ENCODE measurements around the gene CC2D2A.
"Not testable (repeated sequence)": the region's sequence is repeated elsewhere in the genome, so short reads cannot be mapped to it uniquely, and the experiment has no call there.

Gene CC2D2A

GRCh38 chr4:15470128-15470475, 420 bp downstream of the CC2D2A start:
- DNase-seq, result no peak

GRCh38 chr4:15476396-15476795, 6.7 kb downstream of the CC2D2A start:
- DNase-seq, result no peak

GRCh38 chr4:15478724-15479088, 9.0 kb downstream of the CC2D2A start:
- DNase-seq, result no peak

- no peak for DNase-seq
Observed at GRCh38 chr4:15479089-15479912, 9.6 kb downstream of the CC2D2A start.

DNA sequence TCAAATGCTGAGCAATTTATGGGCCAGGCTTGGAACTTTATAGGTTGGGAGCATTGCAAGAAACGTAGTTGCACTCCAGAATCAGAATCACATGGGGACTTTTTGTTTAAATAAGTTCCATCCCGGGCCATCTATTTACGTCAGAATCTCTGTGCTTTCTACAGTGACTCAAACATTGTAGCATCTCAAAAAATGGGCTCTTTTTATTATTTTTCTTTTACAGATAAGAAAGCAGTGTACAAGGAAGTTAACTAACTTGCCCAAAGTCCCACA, 10.2 kb downstream of the CC2D2A start:
- no peak for DNase-seq

- no peak for DNase-seq
Observed at GRCh38 chr4:15481961-15482745, 12.5 kb downstream of the CC2D2A start.

- DNase-seq, result no peak
Observed at GRCh38 chr4:15482842-15483241, 13.2 kb downstream of the CC2D2A start.

DNA sequence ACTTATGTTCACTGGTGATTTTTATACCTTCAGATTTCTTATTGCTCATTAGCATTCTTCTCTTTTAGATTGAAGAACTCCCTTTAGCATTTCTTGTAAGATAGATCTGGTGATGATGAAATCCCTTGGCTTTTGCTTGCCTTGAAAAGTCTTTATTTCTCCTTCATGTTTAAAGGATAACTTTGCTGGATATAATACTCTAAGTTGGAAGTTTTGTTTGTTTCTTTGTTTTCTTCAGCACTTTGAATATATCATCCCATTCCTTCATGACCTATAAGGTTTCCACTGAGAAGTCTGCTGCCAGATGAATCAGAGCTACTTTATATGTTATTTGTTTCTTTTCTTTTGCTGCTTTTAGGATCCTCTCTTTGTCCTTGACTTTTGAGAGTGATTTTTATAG, 18.5 kb downstream of the CC2D2A start:
- DNase-seq, result no peak

GRCh38 chr4:15488658-15489470, 19.2 kb downstream of the CC2D2A start:
- DNase-seq, result no peak

DNA sequence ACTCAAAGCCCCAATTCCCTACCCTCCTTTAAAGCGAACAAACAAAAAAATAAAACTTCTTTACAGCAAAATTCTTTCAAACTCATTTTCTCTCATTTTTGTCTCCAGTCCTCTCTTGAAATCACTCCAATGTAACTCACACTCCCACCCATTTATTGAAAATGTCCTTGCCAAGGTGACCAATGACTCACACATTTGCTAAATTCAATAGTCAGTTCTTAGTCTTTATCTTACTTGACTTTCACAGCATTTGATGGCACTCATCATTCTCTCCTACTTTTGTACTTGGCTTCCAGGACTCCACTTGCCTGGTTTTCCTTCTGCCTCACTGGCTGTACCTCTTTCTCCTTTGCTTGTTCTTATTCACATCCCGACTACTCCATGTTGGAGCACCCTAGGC, 19.9 kb downstream of the CC2D2A start:
- no peak for DNase-seq

DNA sequence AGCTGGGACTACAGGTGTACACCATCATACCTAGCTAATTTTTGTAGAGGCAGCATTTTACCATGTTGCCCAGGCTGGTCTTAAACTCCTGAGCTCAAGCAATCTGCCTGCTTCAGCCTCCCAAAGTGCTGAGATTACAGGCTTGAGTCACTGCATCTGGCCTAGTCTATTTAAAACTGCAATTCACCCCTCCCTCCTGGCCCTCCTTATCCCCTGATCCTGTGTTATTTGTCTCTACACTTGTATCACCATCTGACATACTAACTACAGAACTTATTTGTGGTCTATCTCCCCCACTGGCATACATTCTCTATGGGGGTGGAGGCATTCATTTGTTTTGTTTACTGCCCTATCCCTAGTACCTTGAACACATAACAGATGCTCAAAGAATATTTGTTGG, 23.7 kb downstream of the CC2D2A start:
- no peak for DNase-seq

DNA sequence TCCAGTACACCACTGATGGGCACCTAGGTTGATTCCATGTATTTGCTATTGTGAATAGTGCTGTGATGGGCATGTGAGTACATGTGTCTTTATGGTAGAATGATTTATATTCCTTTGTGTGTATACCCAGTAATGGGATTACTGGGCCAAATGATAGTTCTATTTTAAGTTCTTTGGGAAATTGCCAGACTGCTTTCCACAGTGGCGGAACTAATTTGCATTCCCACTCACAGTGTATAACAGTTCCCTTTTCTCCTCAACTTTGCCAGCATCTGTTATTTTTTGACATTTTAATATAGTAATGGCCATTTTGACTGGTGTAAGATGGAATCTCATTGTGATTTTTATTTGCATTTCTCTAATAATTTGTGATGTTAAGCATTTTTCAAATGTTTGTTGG, 25.9 kb downstream of the CC2D2A start:
- no peak for DNase-seq

- DNase-seq, result no peak
Observed at GRCh38 chr4:15498356-15498755, 28.7 kb downstream of the CC2D2A start.

- no peak for DNase-seq
Observed at GRCh38 chr4:15500701-15501100, 31.0 kb downstream of the CC2D2A start.

DNA sequence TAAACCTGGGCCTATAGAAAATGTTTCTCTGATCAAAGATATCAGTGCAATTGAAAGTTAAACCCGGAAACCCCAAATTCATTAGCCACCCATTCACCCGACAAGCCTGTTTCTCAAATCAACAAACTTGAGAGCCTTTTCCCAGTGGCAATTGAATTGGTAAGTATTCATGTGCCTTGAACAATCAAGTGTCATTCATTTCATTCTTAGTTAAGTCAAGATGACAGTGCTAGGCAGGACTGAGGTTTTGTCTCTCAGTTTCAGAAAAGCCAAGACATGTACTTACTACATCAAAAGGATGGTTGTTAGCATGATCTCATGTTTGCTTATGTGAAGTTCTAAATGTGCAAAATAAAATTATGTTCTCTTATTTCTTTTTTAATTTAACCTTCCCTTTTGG, 32.3 kb downstream of the CC2D2A start:
- DNase-seq, result no peak

- DNase-seq, result no peak
Observed at GRCh38 chr4:15502384-15502783, 32.7 kb downstream of the CC2D2A start.

- no peak for DNase-seq
Observed at GRCh38 chr4:15504041-15504440, 34.4 kb downstream of the CC2D2A start.

- DNase-seq, result no peak
Observed at GRCh38 chr4:15506464-15506863, 36.8 kb downstream of the CC2D2A start.

- no peak for DNase-seq
Observed at GRCh38 chr4:15507679-15508078, 38.0 kb downstream of the CC2D2A start.

GRCh38 chr4:15510961-15511360, 41.3 kb downstream of the CC2D2A start:
- DNase-seq, result no peak

- no peak for DNase-seq
Observed at GRCh38 chr4:15513545-15513944, 43.9 kb downstream of the CC2D2A start.

DNA sequence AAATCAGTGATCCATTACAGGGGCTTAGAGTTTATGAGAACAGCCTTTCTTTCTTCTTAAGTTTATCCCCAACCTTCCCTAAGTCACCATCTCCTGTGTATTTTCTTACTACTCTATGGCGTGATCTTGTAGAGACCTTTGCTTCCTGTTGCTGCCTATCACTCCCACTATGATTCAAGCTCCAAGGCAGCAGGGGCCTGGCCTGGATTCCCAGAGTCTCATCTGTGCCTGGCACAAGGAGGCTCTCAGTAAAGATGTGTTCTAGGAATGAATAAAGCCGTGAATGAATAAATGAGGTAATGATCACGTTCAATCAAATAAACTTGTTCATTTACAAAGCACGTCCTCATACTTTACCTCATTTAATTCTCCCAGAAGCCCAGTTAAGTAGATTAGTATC, 45.4 kb downstream of the CC2D2A start:
- no peak for DNase-seq

GRCh38 chr4:15516494-15516893, 46.8 kb downstream of the CC2D2A start:
- DNase-seq, result no peak

- not testable (repeated sequence) for DNase-seq
Observed at GRCh38 chr4:15517681-15518080, 48.0 kb downstream of the CC2D2A start.

Data from stimulated activated CD8-positive, alpha-beta memory T cell treated with anti-CD3 and anti-CD28 coated beads, Interleukin-4, amount 100 ng/mL, for 48 hours (primary cell).